ENCODE data around the gene EXOSC9. TPM values are rescaled to one million over a fixed set of nuclear protein-coding genes. Genes with fewer than 3 reads are reported as not detected.

Gene EXOSC9
- total RNA-seq, 3 donors from 2014 or later: 23.4 to 27.2 (median 25.2) TPM

GRCh38 chr4:121860121-121860520 is 59.0 kb downstream of the EXOSC9 start:
- Histone ChIP-seq H3K27me3 (no peaks in the 10 kb centered on the region), H3K36me3 (peaks cover 5% of the 10 kb centered on the region), H3K4me1 (no peaks in the 10 kb centered on the region), H3K27ac (no peak overlapping the region), H3K9me3 (no peaks in the 10 kb centered on the region), H3K4me3 (no peak overlapping the region)
- TF ChIP-seq POLR2A (IDR thresholded peaks at IDR 0.05): no peak
- no peak for DNase-seq (ENCODE audit: low spot score in 2 of 2)
- intact Hi-C loops (cut with DNase I; ENCODE audit: low total_unique reads): no loop called here

- H3K27ac ChIP-seq: no peak overlapping the region
- no peak for TF ChIP-seq POLR2AphosphoS5 (IDR thresholded peaks at IDR 0.05)
- no peak for TF ChIP-seq CTCF (IDR thresholded peaks at IDR 0.05)
- no peak for TF ChIP-seq POLR2A (IDR thresholded peaks at IDR 0.05)
- DNase-seq (ENCODE audit: low spot score in 2 of 2): no peak
- H3K4me1 ChIP-seq: no peaks in the 10 kb centered on the region
- no peak overlapping the region for H3K4me3 ChIP-seq
- intact Hi-C loops (cut with DNase I; ENCODE audit: low total_unique reads): no loop called here
- no peaks in the 10 kb centered on the region for H3K9me3 ChIP-seq
- no peaks in the 10 kb centered on the region for H3K27me3 ChIP-seq
- peaks cover 5% of the 10 kb centered on the region for H3K36me3 ChIP-seq
Measured at GRCh38 chr4:121861426-121861825, 60.3 kb downstream of the EXOSC9 start.

GRCh38 chr4:121863799-121864198 is 62.7 kb downstream of the EXOSC9 start:
- Histone ChIP-seq H3K27ac (no peak overlapping the region), H3K4me3 (no peak overlapping the region), H3K9me3 (no peaks in the 10 kb centered on the region), H3K4me1 (no peaks in the 10 kb centered on the region), H3K27me3 (no peaks in the 10 kb centered on the region), H3K36me3 (peaks cover 5% of the 10 kb centered on the region)
- TF ChIP-seq POLR2AphosphoS5 (IDR thresholded peaks at IDR 0.05) (no peak), POLR2A (IDR thresholded peaks at IDR 0.05) (no peak)
- DNase-seq (ENCODE audit: low spot score in 2 of 2): no peak
- intact Hi-C loops (cut with DNase I; ENCODE audit: low total_unique reads): no loop called here

Other genes starting within 250 kb of the EXOSC9 start
- 100 to 1,000 TPM; 286 to 430 (median 292) TPM for gene ANXA5, start 104.3 kb upstream of the EXOSC9 start, total RNA-seq
- gene SMIM43, start 36.2 kb upstream of the EXOSC9 start, total RNA-seq: not detected
- gene CCNA2, start 22.6 kb downstream of the EXOSC9 start, total RNA-seq: 1 to 10 TPM; 1.3 to 3.8 (median 1.8) TPM
- gene BBS7, start 69.2 kb downstream of the EXOSC9 start, total RNA-seq: 10 to 100 TPM; 12.5 to 16.0 (median 14.7) TPM
- under 1 TPM; 0.64 to 0.98 (median 0.88) TPM for gene TRPC3, start 150.7 kb downstream of the EXOSC9 start, total RNA-seq

Data from breast epithelium (tissue), 4 donors.